SH-SY5Y (cell line): ENCODE results near the gene GRAMD1B.

Experiments used
- GATA2 ChIP-seq: IDR thresholded peaks from 2 replicates; pipeline ENCODE4 v1.6.1; 2011; ENCODE audit warnings: mild to moderate bottlenecking, low read depth, low read length
- GATA3 ChIP-seq: IDR thresholded peaks from 2 replicates; pipeline ENCODE4 v1.6.1; 2011; ENCODE audit warnings: low read depth, mild to moderate bottlenecking, low read length, moderate library complexity

DNA sequence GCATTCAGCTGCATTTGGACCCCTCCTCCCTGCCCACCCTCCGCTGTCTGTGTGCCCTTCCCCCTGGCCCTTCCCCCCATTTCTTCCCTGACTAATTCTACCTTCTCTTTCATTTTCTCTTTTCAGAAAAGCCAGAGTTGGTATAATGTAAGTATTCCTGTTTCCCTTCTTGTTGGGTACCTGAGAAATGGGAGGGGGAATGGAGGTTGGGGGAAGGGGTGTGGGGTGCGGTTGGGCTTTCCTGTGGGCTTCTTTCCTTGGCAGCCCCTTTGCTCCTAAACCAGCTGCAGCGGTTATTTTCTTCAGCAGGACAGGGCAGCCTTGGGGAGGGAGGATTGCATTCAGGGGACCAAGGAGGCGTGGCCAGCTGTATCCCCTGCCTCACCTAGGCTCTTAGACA, 154.1 kb downstream of the GRAMD1B start:
- TF ChIP-seq GATA2 = no peak
- no peak for TF ChIP-seq GATA3
